Panc1 (cell line): Measurements from ENCODE around the gene FIGLA. TPM values are rescaled to one million over a fixed set of nuclear protein-coding genes. Genes with fewer than 3 reads are reported as not detected.

Source experiments
- ATAC-seq: fragments of 200-7000 bp; cut with Tn5 transposase; 2 replicates; pipeline ENCODE4 v1.9.1; 2020; ENCODE audit warnings: mild to moderate bottlenecking, moderate library complexity
- BruUV-seq: library from RNA; stranded (reverse); fragments of 400-500 nt; replicated peaks from 2 replicates; lab custom pipeline; 2021; lab: Mats Ljungman, UMichigan
- CTCF ChIA-PET: fragments of 300-600 bp; sonication (Branson Sonifier 250); formaldehyde crosslinking; loops from one replicate; lab custom pipeline; 2022; ENCODE audit warnings: antibody characterized with exemption; lab: Charles Lee
- POLR2A ChIA-PET: fragments of 300-600 bp; sonication (Branson Sonifier 250); formaldehyde crosslinking; loops from one replicate; lab custom pipeline; 2022; ENCODE audit warnings: antibody characterized with exemption; lab: Charles Lee
- DNase-seq: peaks from one replicate; pipeline ENCODE4 v3.0.0-alpha.2; 2010; ENCODE audit warnings: low read depth, low spot score
- H3K27ac ChIP-seq: 2 replicates; pipeline ENCODE4 v1.5.1; 2011; ENCODE audit warnings: mild to moderate bottlenecking, low read length, inconsistent platforms
- H3K27me3 ChIP-seq: fragments of 200-500 bp; sonication (Bioruptor generic); 2 replicates; pipeline ENCODE4 v1.6.0; 2014; ENCODE audit warnings: low read length, inconsistent platforms; ENCODE audit not compliant: control insufficient read depth, insufficient read depth
- H3K36me3 ChIP-seq: fragments of 200-500 bp; sonication (Bioruptor generic); 2 replicates; pipeline ENCODE4 v1.5.1; 2014; ENCODE audit warnings: inconsistent platforms, mild to moderate bottlenecking, low read length, moderate library complexity; ENCODE audit not compliant: control insufficient read depth, insufficient read depth
- H3K4me1 ChIP-seq: 2 replicates; pipeline ENCODE4 v1.5.1; 2011; ENCODE audit warnings: inconsistent platforms, mild to moderate bottlenecking, low read length, moderate library complexity; ENCODE audit not compliant: control insufficient read depth, insufficient read depth
- H3K4me3 ChIP-seq, 2 experiments: 2 replicates each; pipeline ENCODE4 v1.5.1; 2011 to 2012; ENCODE audit warnings: low read depth in 2 of 2, low read length in 2 of 2, mild to moderate bottlenecking in 2 of 2, inconsistent platforms in 1 of 2, moderate library complexity in 1 of 2
- H3K9me3 ChIP-seq: fragments of 200-500 bp; sonication (Bioruptor generic); 2 replicates; pipeline ENCODE4 v1.5.1; 2014; ENCODE audit warnings: low read depth, mild to moderate bottlenecking, inconsistent platforms, low read length, moderate library complexity; ENCODE audit not compliant: control insufficient read depth, insufficient read depth
- CTCF ChIP-seq: fragments of 450-650 bp; IDR thresholded peaks from 2 replicates; pipeline ENCODE4 v1.5.1; 2017; ENCODE audit warnings: mild to moderate bottlenecking
- POLR2AphosphoS5 ChIP-seq: IDR thresholded peaks from 2 replicates; pipeline ENCODE4 v1.6.1; 2012; ENCODE audit warnings: mild to moderate bottlenecking, low read depth, low read length, moderate library complexity
- REST ChIP-seq, 2 experiments: IDR thresholded peaks; 2 replicates each; pipeline ENCODE4 v1.6.1; 2011 to 2012; ENCODE audit warnings: low read depth in 2 of 2, control low read depth in 1 of 2, low read length in 1 of 2, mild to moderate bottlenecking in 1 of 2, moderate library complexity in 1 of 2; ENCODE audit not compliant: insufficient read depth in 1 of 2
- SIN3A ChIP-seq: IDR thresholded peaks from 2 replicates; pipeline ENCODE4 v1.6.1; 2012; ENCODE audit warnings: low read depth, mild to moderate bottlenecking, low read length, moderate library complexity, borderline replicate concordance; ENCODE audit not compliant: insufficient read depth
- TCF7L2 ChIP-seq: IDR thresholded peaks from 2 replicates; pipeline ENCODE4 v1.6.1; 2011; ENCODE audit warnings: mild to moderate bottlenecking, low read depth, low read length, inconsistent platforms
- in situ Hi-C: cut with HindIII; loops from 2 replicates; pipeline ENCODE4 v1.10.0; 2016; ENCODE audit warnings: low sequenced_read_pairs, low pct_unique_long_range_greater_than_20kb
- intact Hi-C: fragments of 100-400 bp; cut with micrococcal nuclease; formaldehyde crosslinking; loops from one replicate; pipeline ENCODE4 v1.10.0; 2022; ENCODE audit not compliant: unreplicated experiment
- total RNA-seq: library from RNA; stranded (reverse); gene quantifications from one replicate; pipeline ENCODE4 v1.2.1, GENCODE V29; 2021; ENCODE audit not compliant: unreplicated experiment

The FIGLA gene
- total RNA-seq, 1 experiment from 2014 or later: not detected

GRCh38 chr2:70828914-70829824 is 38.7 kb upstream of the FIGLA start:
- H3K4me3 ChIP-seq: no peak overlapping the region
- no peaks in the 10 kb centered on the region for H3K4me1 ChIP-seq
- intact Hi-C loops (no loop called here), in situ Hi-C loops (no loop called here)
- DNase-seq (no peak), ATAC-seq (no peak)
- H3K36me3 ChIP-seq: no peaks in the 10 kb centered on the region
- no TSS peak for BruUV-seq
- H3K27me3 ChIP-seq: peaks cover 3% of the 10 kb centered on the region
- TF ChIP-seq POLR2AphosphoS5 (no peak), SIN3A (no peak), REST (IDR thresholded peaks at IDR 0.05; ENCODE audit: insufficient read depth in 1 of 2, low read depth in 2 of 2, low read length in 1 of 2) (no peak), CTCF (no peak), TCF7L2 (no peak)
- H3K9me3 ChIP-seq: no peaks in the 10 kb centered on the region
- no peak overlapping the region for H3K27ac ChIP-seq
- ChIA-PET CTCF (no interaction called here), POLR2A (no interaction called here)

GRCh38 chr2:70828115-70828514 is 37.7 kb upstream of the FIGLA start:
- no peaks in the 10 kb centered on the region for H3K4me1 ChIP-seq

More at GRCh38 chr2:70828115-70828514, 37.7 kb upstream of the FIGLA start:
- ATAC-seq (no peak), DNase-seq (no peak)
- H3K36me3 ChIP-seq: no peaks in the 10 kb centered on the region
- in situ Hi-C loops (no loop called here), intact Hi-C loops (no loop called here)
- no TSS peak for BruUV-seq
- no peak overlapping the region for H3K27ac ChIP-seq
- peaks cover 3% of the 10 kb centered on the region for H3K27me3 ChIP-seq
- POLR2A ChIA-PET: no interaction called here
- no peak overlapping the region for H3K4me3 ChIP-seq
- TF ChIP-seq SIN3A (no peak), CTCF (no peak), REST (IDR thresholded peaks at IDR 0.05; ENCODE audit: insufficient read depth in 1 of 2, low read depth in 2 of 2, low read length in 1 of 2) (no peak), POLR2AphosphoS5 (no peak), TCF7L2 (no peak)
- CTCF ChIA-PET: no interaction called here
- no peaks in the 10 kb centered on the region for H3K9me3 ChIP-seq
